ENCODE measurements around the gene TRIM61. TPM values are rescaled to one million over a fixed set of nuclear protein-coding genes. Genes with fewer than 3 reads are reported as not detected.

The TRIM61 gene
- total and polyA plus RNA-seq, 2 of the 4 experiments (the other 2 are of a cell fraction): 1.5 to 4.7 TPM

GRCh38 chr4:164918956-164919355 lies 58.5 kb downstream of the TRIM61 start:
- H2BK120ac ChIP-seq (ENCODE audit: low read depth, low read length): no peak overlapping the region
- no peak overlapping the region for H3K4ac ChIP-seq (ENCODE audit: low read depth, low read length)
- H3K4me2 ChIP-seq (ENCODE audit: low read depth, low read length): no peak overlapping the region
- no peak overlapping the region for H2AFZ ChIP-seq (replicated peaks; ENCODE audit: low read length, poor library complexity)
- no peak for TF ChIP-seq MXI1 (IDR thresholded peaks at IDR 0.05; ENCODE audit: borderline replicate concordance, low read depth, low read length)
- no peak overlapping the region for H3K9ac ChIP-seq (ENCODE audit: low read depth, low read length)
- no peak for DNase-seq
- H3K36me3 ChIP-seq (ENCODE audit: control insufficient read depth, insufficient read depth, low read length): no peaks in the 10 kb centered on the region
- H3K18ac ChIP-seq (ENCODE audit: low read depth, low read length): no peak overlapping the region
- no peak overlapping the region for H3K56ac ChIP-seq (ENCODE audit: extremely low read depth, insufficient read depth, low read length)
- H3K27ac ChIP-seq (ENCODE audit: insufficient read depth, low read length): no peak overlapping the region
- ChIA-PET CTCF (no interaction called here), POLR2A (ENCODE audit: unreplicated experiment) (no interaction called here)
- no peaks in the 10 kb centered on the region for H3K4me1 ChIP-seq (ENCODE audit: control insufficient read depth, insufficient read depth, low read length)
- H3K9me1 ChIP-seq (ENCODE audit: insufficient read depth, low read length): no peaks in the 10 kb centered on the region
- no TSS peak for BruUV-seq (replicated peaks)
- no peak overlapping the region for H3K14ac ChIP-seq (replicated peaks; ENCODE audit: low read depth, low read length)
- H3K9me3 ChIP-seq (ENCODE audit: control insufficient read depth, insufficient read depth, low read length): no peaks in the 10 kb centered on the region
- H4K91ac ChIP-seq (ENCODE audit: insufficient read depth, low read depth, low read length): no peak overlapping the region
- no peak overlapping the region for H4K8ac ChIP-seq (ENCODE audit: low read depth in 2 of 2, low read length in 2 of 2)
- H4K20me1 ChIP-seq (ENCODE audit: insufficient read depth, low read length): no peaks in the 10 kb centered on the region
- no peak overlapping the region for H2AK5ac ChIP-seq (ENCODE audit: low read depth, low read length)
- H3K27me3 ChIP-seq (ENCODE audit: control insufficient read depth, insufficient read depth, low read length): no peaks in the 10 kb centered on the region
- H4K5ac ChIP-seq (ENCODE audit: low read depth, low read length): no peak overlapping the region
- intact Hi-C loops (cut with micrococcal nuclease) (no loop called here), in situ Hi-C loops (cut with MboI; ENCODE audit: low sequenced_read_pairs) (no loop called here), dilution Hi-C loops (cut with HindIII; ENCODE audit: low sequenced_read_pairs, unreplicated experiment) (no loop called here)
- no peak overlapping the region for H2BK15ac ChIP-seq (ENCODE audit: low read depth, low read length)
- H3K4me3 ChIP-seq (ENCODE audit: insufficient read depth, low read depth, low read length): no peak overlapping the region
- H2BK20ac ChIP-seq (ENCODE audit: low read depth, low read length): no peak overlapping the region
- no CpG with 5 or more reads among the region's 3 CpGs for WGBS, 2 experiments (ENCODE audit: extremely low coverage in 2 of 2, insufficient read length in 1 of 2)
- H3K79me1 ChIP-seq (ENCODE audit: low read depth in 1 of 2, low read length in 2 of 2): no peaks in the 10 kb centered on the region
- no peak overlapping the region for H2BK5ac ChIP-seq (ENCODE audit: low read depth, low read length, poor library complexity, severe bottlenecking)
- H3K23ac ChIP-seq (ENCODE audit: low read depth, low read length): no peak overlapping the region
- ATAC-seq (ENCODE audit: low read depth): no peak
- H2AK9ac ChIP-seq (replicated peaks; ENCODE audit: low read depth, low read length, poor library complexity): no peak overlapping the region

Small RNA genes lying within 50 kb of the gene (microRNA-seq; reads per million reads assigned to microRNA genes)
- gene AC106872.12 (ENCODE audit: insufficient read depth, insufficient read length): not detected

Small RNA genes lying within 50 kb of the gene (small RNA-seq; reads per million reads assigned to genes)
- gene AC106872.12: 0 reads per million in 5 experiments

Other genes with a start within 250 kb of the TRIM61 start
- not detected in 2 replicates for gene SMIM31, start 223.5 kb downstream of the TRIM61 start, total RNA-seq (2012; rRNA removed)
- not detected in 2 replicates for gene SMIM31, start 223.5 kb downstream of the TRIM61 start, polyA plus RNA-seq (2012; rRNA removed)
- not detected in 2 replicates for gene APELA, start 100.5 kb downstream of the TRIM61 start, total RNA-seq (2012; rRNA removed)
- not detected in 2 replicates for gene APELA, start 100.5 kb downstream of the TRIM61 start, polyA plus RNA-seq (2012; rRNA removed)
- gene TRIM60, start 54.3 kb upstream of the TRIM61 start, total RNA-seq (2012; rRNA removed): not detected in 2 replicates
- not detected in 2 replicates for gene TRIM60, start 54.3 kb upstream of the TRIM61 start, polyA plus RNA-seq (2012; rRNA removed)
- not detected in 2 replicates for gene TRIM75, start 76.2 kb upstream of the TRIM61 start, total RNA-seq (2012; rRNA removed)
- not detected in 2 replicates for gene TRIM75, start 76.2 kb upstream of the TRIM61 start, polyA plus RNA-seq (2012; rRNA removed)
- gene TMEM192, start 135.2 kb upstream of the TRIM61 start, total RNA-seq (2012; rRNA removed): 11.1 and 17.2 TPM in 2 replicates
- gene TMEM192, start 135.2 kb upstream of the TRIM61 start, polyA plus RNA-seq (2012; rRNA removed): 6.4 and 7.7 TPM in 2 replicates
- gene KLHL2, start 229.9 kb upstream of the TRIM61 start, total RNA-seq (2012; rRNA removed): 12.4 and 20.6 TPM in 2 replicates
- gene KLHL2, start 229.9 kb upstream of the TRIM61 start, polyA plus RNA-seq (2012; rRNA removed): 8.7 and 11.0 TPM in 2 replicates

Measured in IMR-90 (cell line).